Left renal pelvis (tissue), 4 donors: ENCODE results near the gene BRD7. TPM values are rescaled to one million over a fixed set of nuclear protein-coding genes. Genes with fewer than 3 reads are reported as not detected.

ENCODE experiments used
- DNase-seq, 4 donors: peaks; one replicate each; pipeline ENCODE4 v3.0.0-alpha.2; 2013; ENCODE audit warnings: low read depth in 4 of 4, low spot score in 3 of 4
- polyA plus RNA-seq, 4 donors: library from polyadenylated mRNA; unstranded; fragments of 120-200 nt; gene quantifications; one replicate each; pipeline ENCODE4 v1.2.1, GENCODE V29; 2013; ENCODE audit not compliant: insufficient read length in 4 of 4

Gene BRD7
- polyA plus RNA-seq, 4 donors, result 82.4 to 138 (median 117) TPM

DNA sequence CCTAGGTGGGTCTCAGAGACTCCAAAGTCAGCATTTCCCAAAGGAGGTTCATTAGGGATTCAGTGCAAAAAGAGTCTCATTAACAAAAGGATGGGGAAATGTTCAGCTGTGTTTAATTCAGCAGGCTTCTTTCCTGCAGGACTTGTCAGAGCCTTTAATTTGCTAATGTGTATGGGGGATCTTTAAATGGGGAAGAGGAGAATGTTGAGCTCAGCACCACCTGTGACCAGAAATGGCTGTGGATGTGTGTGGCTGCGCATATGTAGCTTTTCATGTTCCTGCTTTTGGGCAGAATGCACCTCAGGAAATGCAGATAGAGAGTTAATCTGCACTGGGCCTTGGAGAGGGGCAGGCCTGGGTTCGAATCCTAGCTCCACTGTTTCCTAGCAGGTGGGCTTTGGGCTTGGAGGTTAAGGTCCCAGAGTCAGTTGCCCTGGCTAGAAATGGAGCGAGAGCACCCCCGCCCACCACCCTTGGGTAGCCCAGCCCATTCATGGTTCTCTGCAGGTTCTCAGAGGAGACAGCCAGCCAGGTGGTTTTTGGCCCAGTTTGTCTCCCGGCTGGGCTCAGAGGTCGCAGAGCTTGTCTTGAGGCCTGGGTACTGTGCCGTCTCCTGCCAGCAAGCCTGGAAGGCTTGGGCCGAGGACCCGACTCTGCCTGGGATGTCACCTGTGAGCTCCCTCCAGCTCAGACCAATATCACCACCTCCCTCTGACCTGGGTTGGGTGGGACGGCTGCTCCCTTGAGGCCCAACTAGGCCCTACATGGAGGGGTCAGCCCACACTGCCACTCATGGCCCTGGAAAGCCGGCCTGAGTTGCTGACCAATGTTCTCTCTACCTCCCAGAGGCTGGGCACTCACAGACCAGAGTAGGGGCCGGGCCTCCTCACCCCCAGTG lies 93.1 kb downstream of the BRD7 start:
- DNase-seq, result no peak

- DNase-seq, result no peak
Observed at GRCh38 chr16:50275098-50275415, 93.7 kb downstream of the BRD7 start.

- no peak for DNase-seq
Observed at GRCh38 chr16:50274326-50275097, 94.3 kb downstream of the BRD7 start.

GRCh38 chr16:50273888-50274325 lies 94.9 kb downstream of the BRD7 start:
- no peak for DNase-seq

DNA sequence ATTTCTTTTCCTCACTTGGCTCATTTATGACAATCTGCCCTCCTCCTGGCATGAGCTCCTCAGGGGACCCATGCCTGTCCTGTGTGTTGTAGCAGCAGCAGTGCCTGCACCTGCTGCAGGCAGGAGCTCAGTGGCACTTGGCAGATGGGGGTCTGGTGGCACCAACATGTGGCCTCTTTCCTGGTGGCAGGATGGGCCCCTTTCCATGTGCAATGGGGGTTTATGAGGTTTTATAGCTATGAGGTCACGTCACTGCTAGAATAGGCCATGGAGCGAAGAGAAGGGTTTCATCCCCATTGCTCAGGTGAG lies 95.5 kb downstream of the BRD7 start:
- no peak for DNase-seq

DNA sequence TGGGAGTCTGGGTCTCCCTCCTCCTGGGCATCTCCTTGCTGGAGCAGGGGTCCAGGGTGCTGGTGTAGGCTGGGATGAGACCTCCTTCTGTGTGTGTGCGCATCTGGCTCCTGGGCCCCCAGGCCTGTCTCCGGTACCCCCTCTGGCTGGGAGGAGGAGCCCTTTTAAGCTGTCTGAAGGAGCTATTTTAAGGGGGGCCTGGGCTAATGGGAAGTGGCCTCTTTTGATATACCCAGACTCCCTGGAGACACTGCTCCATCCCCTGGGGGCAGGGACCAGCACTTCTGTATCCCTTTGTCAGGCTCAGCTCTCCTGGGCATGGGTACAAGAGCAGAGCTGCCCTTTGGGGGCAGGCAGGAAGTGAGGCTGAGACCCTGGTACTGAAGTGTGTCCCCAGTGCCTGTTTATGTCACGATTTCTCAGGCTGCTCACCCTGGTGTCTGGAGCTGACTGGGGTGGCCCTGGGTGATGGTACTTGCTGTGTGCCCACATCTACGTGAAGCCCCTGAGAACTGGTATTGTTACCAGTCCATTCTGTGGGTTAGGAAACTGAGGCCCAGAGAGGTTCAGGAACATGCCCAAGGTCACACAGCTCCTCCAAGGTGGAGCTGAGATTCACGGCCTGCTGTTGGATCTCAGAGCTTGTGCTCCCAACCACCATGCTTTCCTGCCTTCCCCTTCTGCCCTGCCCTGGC lies 96.0 kb downstream of the BRD7 start:
- DNase-seq, result no peak

DNA sequence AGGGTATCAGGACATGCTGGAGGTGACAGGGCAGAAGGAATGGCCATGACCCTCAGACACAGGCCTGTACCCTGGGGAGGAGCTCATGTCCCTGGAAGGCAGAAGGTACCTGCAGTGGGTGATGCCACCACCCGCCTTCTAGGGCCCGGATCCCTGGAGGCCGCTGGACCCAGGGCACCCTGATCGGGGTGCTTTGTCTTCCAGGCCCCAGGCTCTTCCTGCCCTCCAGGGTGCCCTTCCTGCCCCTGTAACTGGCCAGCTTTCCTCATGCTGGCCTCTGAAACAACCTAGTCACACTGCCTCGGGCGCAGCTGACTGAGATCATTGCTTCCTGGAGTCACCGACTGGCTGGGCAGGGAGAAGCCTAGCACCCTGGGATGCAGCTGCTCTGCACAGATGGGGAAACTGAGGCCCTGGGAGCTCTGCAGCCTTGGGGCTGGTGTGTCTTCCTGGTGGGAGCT lies 96.6 kb downstream of the BRD7 start:
- no peak for DNase-seq

DNA sequence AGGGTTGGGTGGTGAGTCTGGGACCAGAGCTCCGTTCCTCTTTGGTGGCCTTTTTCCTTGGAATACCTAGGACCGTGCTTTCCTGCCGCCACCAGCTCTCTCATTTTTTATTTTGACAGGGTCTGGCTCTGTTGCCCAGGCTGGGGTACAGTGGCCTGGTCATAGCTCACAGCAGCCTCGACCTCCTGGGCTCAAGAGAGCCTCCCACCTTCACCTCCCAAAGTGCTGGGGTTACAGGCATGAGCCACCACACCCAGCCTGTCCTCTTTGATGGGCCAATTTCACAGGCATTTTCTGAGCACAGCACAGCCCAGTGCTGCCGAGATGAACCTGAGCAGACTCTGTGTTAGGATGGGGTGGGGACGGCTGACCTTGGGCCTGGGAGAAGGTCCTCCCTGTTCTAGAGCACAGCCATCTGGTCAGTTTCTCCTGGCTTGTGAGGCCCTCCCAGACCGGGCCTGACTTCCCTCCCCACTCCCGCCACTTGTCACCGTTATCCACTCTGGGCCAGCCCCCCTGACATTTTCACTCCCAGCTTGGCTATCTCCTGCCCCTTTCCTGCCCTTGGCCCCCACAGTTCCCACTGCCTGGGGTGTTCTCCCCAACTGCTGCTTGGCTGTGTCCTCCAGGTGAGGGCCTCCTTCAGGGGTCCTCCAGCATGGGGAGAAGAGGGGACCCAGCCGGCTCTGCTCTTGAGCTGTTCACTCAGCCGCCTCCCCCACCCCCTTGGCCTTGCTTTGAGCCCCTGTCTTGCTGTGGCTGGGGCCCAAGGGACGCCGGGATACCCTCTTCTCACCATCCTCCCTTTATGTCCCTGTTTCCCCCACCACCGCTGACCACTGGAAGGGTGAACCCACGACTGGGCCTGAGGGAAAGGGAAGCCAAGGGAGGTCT lies 97.4 kb downstream of the BRD7 start:
- no peak for DNase-seq

GRCh38 chr16:50270510-50271147 lies 98.2 kb downstream of the BRD7 start:
- no peak for DNase-seq

GRCh38 chr16:50269769-50270509 lies 98.8 kb downstream of the BRD7 start:
- DNase-seq, result no peak

DNA sequence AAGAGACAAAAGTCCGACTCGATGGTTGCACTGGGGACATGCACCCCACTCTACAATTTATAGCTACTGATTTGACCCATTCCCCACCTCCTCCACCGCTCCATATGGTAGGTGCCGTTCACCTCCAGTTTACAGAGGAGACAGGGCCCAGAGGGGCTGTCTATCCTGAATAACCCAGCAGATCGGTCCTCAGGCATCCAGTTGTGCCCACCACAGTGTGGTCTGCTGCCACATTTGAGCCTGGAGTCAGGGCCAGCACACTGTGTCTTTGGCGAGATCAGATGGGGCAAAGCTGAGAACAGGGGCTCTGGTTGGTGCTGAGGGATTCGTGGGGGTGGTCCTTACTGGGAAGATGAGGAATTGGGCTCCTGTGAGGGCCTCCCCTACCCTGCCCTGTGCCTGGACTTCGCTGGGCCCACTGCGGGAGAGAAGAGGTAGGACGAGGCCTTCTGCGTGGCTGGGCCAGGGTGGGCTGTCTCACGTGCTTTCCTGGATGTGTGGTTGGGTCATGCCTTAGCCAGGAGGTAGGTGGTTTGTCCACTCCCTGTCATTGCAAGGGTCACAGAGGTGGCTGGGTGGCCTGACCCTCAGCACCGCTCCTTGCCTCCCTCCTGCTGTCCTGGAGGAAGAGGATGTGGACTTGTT lies 99.6 kb downstream of the BRD7 start:
- no peak for DNase-seq

- no peak for DNase-seq
Observed at GRCh38 chr16:50268352-50268751, 100.4 kb downstream of the BRD7 start.

GRCh38 chr16:50267651-50268050 lies 101.1 kb downstream of the BRD7 start:
- no peak for DNase-seq

DNA sequence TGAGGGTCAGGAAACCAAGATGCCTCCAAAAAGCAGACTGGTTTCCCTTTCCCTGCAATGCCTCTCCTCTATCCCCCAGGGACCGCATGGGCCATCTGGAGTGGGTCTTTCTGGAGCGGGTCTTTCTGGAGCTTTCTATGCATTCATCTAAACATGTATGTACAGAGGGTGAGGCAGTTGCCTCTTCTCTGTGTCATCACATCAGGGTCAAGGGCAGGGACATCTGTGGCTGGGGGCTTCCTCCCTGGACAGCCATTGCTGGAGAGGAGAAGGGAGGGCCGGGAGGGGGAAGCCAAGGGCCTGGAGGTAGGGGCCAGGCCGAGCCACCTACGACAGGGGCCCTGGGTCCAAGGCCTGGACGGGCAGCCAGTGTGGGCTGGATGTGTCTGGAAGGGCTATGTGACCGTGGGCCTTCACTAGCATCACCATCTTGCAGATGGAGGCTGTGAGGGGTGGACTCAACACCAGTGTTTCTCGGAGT lies 101.6 kb downstream of the BRD7 start:
- no peak for DNase-seq

GRCh38 chr16:50266337-50267091 lies 102.3 kb downstream of the BRD7 start, which contains the start of gene ADCY7:
TSS of gene ADCY7 (plus strand) at chr16:50266551. CDS start at chr16:50288180, 21,629 bp downstream.
- no peak for DNase-seq
